Stimulated activated CD8-positive, alpha-beta memory T cell treated with anti-CD3 and anti-CD28 coated beads, Interleukin-12 subunit alpha, Interleukin-12 subunit beta, amount 100 ng/mL, for 24 hours (primary cell): Measurements from ENCODE around the gene SETMAR.
"Not testable (repeated sequence)": the region's sequence is repeated elsewhere in the genome, so short reads cannot be mapped to it uniquely, and the experiment has no call there.

ENCODE experiments used
- DNase-seq: peaks from one replicate; pipeline ENCODE4 v3.0.0-alpha.2; 2020; ENCODE audit errors: extremely low read depth

Gene SETMAR

DNA sequence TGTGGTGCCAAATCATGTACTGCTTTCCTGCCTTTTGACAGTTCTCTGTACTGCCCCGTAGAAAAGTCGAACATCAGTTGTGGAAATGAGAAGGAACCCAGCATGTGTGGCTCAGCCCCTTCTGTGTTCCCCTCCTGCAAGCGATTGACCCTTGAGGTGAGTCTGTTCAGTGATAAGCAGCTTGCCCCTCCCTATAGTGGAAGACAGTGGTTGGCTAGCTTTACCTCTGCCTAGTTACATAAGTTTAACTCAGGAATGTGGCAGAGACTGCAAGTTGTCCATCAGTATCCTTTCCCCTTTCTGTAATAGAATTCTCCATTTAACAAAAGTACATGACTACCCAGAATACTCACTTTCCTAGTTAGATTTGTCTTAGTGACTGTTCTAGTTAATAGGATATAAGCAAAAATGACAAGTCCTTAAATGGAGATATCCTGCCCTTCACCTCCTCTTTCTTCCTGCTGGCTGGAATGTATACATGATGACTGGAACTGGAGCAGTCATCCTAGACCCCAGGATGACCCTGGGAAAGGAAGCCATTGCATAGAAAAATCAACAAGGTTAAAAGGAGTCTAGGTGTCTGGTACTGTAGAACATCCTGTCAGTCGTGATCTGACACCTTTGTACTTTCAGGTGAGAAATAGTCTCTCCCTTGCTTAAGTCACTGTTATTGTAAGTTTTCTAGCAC is 10.6 kb downstream of the SETMAR start:
- no peak for DNase-seq

DNA sequence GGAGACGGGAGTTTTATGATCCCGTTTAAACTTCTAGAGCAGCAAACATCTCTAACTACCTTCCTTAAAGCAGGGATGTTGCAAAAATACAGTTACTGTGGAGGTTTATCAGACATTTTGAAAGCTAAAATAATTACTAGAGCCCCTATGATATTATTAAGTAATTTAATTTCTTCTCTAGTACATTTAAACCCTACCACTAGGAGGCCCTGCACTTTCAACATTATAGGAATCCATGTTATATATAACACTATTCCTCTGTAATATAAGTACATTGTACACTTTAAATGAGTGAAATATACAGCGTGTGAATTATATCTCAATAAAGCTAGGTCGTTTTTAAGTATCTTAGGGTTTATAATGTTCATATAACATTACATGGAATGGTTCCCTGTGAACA is 11.5 kb downstream of the SETMAR start:
- DNase-seq, result no peak

DNA sequence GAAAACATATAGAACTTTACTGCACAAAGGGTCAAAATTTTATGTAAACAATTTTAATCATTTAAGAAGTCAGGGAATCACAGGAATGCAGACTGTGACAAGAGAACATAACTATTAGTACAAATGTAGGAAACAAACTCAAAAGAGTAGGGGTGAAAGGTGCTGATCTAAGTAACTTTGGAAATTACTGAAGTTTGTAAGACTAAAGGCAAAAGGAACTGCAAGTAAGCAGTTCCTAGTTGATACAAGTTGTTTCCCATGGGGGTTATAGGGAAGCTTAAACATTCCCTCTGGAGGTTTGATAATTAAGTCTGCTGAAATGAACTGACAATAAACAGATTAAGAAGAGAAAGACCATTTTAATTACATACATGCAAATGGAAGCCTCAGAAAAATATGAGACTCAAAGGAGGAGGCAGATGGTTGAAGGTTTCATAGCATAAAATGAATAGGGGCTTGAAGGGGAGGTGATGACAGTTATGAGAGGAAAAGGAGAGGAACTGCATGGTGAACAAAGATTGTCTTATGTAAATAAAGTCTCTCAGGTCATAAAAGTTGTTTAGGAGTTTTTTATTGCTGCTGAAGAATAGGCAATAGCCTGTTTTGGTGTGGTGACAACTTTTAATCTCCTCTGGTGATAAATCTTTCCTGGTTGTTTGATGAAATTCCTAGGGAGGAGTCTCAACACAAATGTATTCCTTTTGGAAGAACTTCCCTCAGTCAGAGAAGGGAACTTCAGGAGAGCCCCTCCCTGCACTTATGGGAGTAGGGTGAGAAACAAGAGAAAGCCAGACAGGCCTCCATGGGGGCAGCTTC is 17.1 kb downstream of the SETMAR start:
- no peak for DNase-seq

DNA sequence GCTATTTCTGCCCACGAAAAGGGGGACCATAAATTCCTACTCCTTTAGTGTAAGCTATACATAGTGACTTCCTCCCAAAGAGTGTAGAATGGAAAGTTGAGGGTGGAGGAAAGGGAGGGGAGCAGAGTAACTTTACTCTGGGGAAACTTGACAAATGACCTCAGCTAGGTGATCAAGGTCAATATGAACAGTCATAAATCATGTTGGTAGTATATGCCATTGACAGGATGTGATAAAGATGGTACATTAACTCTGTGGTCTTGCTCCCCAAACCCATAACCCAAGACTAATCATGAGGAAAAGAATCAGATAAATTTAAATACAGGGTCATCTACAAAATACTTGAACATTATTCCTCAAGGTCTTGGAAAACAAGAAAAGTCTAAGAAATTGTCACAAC is 18.6 kb downstream of the SETMAR start:
- DNase-seq, result no peak

GRCh38 chr3:4322635-4323034 is 19.5 kb downstream of the SETMAR start:
- no peak for DNase-seq

GRCh38 chr3:4323246-4324027 is 20.3 kb downstream of the SETMAR start:
- no peak for DNase-seq

GRCh38 chr3:4326868-4327267 is 23.7 kb downstream of the SETMAR start:
- DNase-seq, result no peak

- DNase-seq, result not testable (repeated sequence)
These were observed 26.6 kb downstream of the SETMAR start for GRCh38 chr3:4329806-4330205.

DNA sequence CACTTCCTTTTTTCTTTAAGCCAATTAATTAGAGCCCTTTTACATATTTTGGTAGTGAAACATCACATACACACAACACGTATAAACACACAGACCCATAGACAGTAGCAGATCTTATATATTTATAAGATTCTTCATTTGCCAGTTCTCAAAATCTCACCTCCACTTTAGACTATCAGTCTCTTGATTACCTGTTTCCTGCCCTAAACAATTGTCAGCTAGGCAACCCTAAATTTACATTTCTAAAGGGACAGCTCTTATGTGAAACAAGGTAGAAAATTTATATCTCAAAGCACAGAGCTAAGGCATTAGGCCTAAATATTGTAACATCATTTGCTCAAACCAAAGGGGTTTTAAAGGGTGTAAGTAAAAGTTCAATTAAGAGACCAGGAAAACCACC is 28.9 kb downstream of the SETMAR start:
- DNase-seq, result no peak

- no peak for DNase-seq
These were observed 29.4 kb downstream of the SETMAR start for GRCh38 chr3:4332574-4332973.

GRCh38 chr3:4332991-4333390 is 29.8 kb downstream of the SETMAR start:
- DNase-seq, result no peak

DNA sequence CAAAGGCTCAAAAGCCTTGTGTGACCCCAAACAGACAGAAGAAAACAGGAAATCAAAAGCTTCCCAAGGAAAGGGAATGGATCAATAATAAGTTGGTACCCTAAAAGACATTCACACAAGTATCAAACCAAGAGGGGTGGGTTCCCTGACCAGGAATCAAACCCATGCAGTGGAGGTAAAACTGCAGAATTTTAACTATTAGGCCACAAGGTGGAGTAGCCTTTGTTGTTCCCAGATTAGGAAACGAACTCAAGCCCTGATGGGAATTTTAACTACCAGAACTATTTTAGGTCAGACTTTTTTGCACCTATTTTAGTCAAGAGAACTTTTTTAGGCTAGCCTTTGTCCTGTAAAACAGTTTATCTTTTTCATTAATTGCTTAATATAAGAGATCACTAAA is 31.4 kb downstream of the SETMAR start:
- no peak for DNase-seq

DNA sequence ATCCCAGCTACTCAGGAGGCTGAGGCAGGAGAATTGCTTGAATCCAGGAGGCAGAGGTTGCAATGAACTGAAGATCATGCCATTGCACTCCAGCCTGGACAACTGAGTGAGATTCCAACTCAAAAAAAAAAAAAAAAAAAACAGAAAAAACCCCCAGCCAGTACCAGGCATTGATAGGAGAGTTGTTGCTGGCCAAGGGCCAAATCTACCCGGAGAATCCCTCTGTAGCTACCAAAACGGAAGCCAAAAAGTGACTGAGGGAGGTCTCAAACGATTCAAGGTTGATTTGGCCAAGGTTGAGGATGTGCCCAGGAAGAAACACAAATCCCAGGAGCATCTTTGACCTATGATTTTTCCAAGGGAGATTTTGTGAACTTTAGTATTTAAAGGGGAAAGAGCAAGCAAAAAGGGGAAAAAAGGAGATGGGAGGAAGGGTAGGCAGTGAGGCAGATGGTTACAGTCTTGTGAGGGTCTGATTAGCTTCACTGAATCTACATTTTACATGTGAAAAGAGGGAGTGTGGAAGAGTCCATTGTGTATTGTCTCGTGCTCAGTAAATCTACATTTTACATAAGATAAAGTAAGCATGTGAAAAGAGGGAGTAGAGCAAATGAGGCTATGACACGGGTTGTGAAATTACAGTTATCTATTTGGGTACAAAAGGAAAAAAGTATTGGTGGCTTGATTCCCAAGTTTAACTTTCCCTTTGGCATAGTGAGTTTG is 32.8 kb downstream of the SETMAR start:
- no peak for DNase-seq

- DNase-seq, result no peak
These were observed 33.8 kb downstream of the SETMAR start for GRCh38 chr3:4336850-4337546.

DNA sequence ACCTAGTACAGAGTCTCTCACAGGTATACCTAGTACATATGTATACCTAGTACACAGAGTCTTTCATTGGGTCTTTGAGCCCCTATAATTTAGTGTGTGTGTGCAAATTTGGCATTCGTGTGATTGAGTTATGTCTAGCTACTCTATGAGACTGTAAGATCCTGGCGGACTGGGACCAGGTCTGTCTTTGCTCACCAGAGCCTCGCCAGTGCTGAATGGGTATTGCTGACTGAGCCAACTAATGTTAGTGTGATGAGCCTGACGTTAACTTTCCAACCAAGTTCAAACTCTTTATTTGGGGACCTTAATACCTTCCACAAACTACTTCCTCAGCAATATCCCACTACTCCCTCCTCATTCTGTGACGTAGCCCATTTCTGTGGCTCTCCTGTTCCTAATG is 35.6 kb downstream of the SETMAR start:
- no peak for DNase-seq

DNA sequence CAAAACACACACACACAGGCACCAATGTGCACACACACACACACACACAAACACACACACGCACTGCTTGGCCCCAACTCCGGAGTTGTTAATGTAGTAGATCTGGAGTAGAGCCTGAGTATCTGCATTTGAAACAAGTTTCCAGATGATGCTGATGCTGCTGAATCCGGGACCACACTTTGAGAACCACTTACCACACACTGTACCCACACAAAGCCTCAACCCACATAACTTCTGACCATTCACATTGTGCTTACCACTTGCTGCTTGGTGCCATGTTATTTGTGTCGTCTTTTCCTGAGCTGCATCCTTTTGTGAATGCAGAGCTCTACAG is 36.9 kb downstream of the SETMAR start:
- DNase-seq, result no peak

- DNase-seq, result no peak
These were observed 37.5 kb downstream of the SETMAR start for GRCh38 chr3:4340411-4341335.

GRCh38 chr3:4341336-4341675 is 38.1 kb downstream of the SETMAR start:
- no peak for DNase-seq

DNA sequence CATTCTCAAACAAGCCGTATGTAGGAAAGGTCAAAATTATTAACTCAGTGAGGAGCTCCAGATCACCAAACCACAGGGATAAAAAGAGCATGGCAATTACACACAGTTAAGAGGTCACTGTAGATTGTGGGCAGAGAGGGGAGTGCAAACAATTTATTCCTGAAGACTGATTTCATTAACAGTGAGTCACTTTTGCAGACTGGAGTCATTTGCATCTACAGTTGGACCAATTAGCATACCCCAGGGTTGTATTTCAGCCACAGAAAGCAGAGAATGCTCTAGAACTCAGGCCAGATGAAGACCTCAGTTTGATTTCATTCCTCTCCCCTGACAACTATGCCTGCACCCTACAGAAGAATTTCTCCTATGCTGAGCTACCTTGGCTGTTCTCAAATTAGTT is 40.1 kb downstream of the SETMAR start:
- DNase-seq, result no peak

DNA sequence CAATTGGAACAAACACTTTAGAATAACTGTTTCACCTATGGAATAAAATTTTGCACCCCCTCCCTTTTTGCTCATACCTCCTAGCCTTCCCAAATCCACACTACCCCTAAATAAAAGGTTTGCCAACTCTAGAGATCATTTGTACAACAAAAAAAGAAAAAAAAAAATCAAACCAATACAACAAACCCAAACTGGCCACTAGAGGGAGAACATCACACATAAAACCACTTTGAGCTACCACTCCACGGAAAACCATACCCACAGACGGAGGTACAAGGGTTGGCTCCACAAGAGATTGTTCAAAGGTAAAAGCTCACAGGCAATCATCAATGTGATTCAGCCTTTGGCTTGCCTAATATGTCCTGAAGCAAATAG is 47.6 kb downstream of the SETMAR start:
- no peak for DNase-seq
